ENCODE measurements around the gene MOCS1. TPM values are rescaled to one million over a fixed set of nuclear protein-coding genes. Genes with fewer than 3 reads are reported as not detected.

The MOCS1 gene
- total and polyA plus RNA-seq, 4 donors: 6.7 to 36.2 (median 29.2) TPM

DNA sequence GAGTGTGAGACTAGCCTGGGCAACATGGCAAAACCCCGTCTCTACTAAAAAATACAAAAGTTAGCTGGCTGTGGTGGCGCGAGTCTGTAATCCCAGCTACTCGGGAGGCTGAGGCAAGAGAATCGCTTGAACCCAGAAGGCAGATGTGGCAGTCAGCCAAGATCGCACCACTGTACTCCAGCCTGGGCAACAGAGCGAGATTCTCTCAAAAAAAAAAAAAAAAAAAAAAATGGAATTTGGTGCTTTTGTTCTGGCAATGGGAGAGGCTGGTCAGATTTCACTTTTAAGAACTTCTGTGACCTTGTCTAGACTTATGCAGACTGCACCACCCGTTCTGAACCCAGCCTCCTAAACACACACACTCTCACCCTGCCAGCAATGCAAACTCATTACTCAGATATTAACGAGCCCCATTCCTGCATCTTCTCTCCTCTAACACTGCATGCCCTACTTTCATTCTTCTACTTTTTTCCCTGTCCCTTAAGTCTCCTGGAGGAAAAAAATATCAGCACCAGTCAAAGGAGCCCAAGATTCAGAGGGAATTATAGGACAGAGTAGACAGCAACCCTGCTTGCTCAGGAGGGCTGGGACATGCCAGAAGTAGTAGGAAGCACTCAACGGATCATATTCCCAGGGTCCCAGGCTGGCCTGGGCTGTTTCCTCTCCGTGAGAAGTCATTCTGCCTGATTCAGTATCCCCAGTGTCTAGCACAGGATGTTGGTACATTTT lies 4.4 kb downstream of the MOCS1 start:
- Histone ChIP-seq H3K9ac (ENCODE audit: low read depth in 1 of 2, low read length in 2 of 2) (no peak overlapping the region), H3K27ac (ENCODE audit: low read depth in 1 of 2, low read length in 2 of 2) (peak overlapping the region; percentile 33 to 67), H3K4me1 (ENCODE audit: control insufficient read depth in 4 of 4, insufficient read depth in 4 of 4, low read length in 3 of 4) (peaks cover 12 to 55% (median 42%) of the 10 kb centered on the region in 4 donors), H3K4me3 (ENCODE audit: low read depth in 1 of 3, low read length in 3 of 3) (no peak overlapping the region), H3K9me3 (ENCODE audit: control insufficient read depth in 4 of 4, low read length in 3 of 4) (no peaks in the 10 kb centered on the region), H3K36me3 (ENCODE audit: control insufficient read depth in 4 of 4, insufficient read depth in 3 of 4, low read depth in 1 of 4, low read length in 3 of 4) (peaks cover 0 to 12% (median 7%) of the 10 kb centered on the region in 4 donors), H3K27me3 (ENCODE audit: control insufficient read depth in 4 of 4, insufficient read depth in 4 of 4, low read length in 3 of 4) (no peaks in the 10 kb centered on the region)
- TF ChIP-seq EGR1 (IDR thresholded peaks at IDR 0.05; ENCODE audit: low read depth in 2 of 2): no peak
- DNase-seq (ENCODE audit: low spot score): no peak
- WGBS: 70% methylated on average over 11 of the region's 11 CpGs

- no peak for TF ChIP-seq FOXA2 (IDR thresholded peaks at IDR 0.05)
- TF ChIP-seq, protein P1, sequence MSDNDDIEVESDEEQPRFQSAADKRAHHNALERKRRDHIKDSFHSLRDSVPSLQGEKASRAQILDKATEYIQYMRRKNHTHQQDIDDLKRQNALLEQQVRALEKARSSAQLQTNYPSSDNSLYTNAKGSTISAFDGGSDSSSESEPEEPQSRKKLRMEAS (IDR thresholded peaks at IDR 0.05): no peak
- TF ChIP-seq EGR1 (IDR thresholded peaks at IDR 0.05; ENCODE audit: low read depth in 2 of 2): no peak
- no peak for TF ChIP-seq SP1 (IDR thresholded peaks at IDR 0.05)
- TF ChIP-seq JUND (IDR thresholded peaks at IDR 0.05): no peak
- TF ChIP-seq, protein P2, sequence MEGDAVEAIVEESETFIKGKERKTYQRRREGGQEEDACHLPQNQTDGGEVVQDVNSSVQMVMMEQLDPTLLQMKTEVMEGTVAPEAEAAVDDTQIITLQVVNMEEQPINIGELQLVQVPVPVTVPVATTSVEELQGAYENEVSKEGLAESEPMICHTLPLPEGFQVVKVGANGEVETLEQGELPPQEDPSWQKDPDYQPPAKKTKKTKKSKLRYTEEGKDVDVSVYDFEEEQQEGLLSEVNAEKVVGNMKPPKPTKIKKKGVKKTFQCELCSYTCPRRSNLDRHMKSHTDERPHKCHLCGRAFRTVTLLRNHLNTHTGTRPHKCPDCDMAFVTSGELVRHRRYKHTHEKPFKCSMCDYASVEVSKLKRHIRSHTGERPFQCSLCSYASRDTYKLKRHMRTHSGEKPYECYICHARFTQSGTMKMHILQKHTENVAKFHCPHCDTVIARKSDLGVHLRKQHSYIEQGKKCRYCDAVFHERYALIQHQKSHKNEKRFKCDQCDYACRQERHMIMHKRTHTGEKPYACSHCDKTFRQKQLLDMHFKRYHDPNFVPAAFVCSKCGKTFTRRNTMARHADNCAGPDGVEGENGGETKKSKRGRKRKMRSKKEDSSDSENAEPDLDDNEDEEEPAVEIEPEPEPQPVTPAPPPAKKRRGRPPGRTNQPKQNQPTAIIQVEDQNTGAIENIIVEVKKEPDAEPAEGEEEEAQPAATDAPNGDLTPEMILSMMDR (IDR thresholded peaks at IDR 0.05; ENCODE audit: low read depth, low read length, missing input control): no peak
- TF ChIP-seq, protein P3, sequence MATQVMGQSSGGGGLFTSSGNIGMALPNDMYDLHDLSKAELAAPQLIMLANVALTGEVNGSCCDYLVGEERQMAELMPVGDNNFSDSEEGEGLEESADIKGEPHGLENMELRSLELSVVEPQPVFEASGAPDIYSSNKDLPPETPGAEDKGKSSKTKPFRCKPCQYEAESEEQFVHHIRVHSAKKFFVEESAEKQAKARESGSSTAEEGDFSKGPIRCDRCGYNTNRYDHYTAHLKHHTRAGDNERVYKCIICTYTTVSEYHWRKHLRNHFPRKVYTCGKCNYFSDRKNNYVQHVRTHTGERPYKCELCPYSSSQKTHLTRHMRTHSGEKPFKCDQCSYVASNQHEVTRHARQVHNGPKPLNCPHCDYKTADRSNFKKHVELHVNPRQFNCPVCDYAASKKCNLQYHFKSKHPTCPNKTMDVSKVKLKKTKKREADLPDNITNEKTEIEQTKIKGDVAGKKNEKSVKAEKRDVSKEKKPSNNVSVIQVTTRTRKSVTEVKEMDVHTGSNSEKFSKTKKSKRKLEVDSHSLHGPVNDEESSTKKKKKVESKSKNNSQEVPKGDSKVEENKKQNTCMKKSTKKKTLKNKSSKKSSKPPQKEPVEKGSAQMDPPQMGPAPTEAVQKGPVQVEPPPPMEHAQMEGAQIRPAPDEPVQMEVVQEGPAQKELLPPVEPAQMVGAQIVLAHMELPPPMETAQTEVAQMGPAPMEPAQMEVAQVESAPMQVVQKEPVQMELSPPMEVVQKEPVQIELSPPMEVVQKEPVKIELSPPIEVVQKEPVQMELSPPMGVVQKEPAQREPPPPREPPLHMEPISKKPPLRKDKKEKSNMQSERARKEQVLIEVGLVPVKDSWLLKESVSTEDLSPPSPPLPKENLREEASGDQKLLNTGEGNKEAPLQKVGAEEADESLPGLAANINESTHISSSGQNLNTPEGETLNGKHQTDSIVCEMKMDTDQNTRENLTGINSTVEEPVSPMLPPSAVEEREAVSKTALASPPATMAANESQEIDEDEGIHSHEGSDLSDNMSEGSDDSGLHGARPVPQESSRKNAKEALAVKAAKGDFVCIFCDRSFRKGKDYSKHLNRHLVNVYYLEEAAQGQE (IDR thresholded peaks at IDR 0.05): no peak
- TF ChIP-seq FOXA1 (IDR thresholded peaks at IDR 0.05): no peak
- TF ChIP-seq HNF4A (conservative IDR thresholded peaks at IDR 0.05): no peak
- no peak for TF ChIP-seq HNF4G (IDR thresholded peaks at IDR 0.05)
- TF ChIP-seq ATF3 (IDR thresholded peaks at IDR 0.05): no peak
- TF ChIP-seq RXRA (IDR thresholded peaks at IDR 0.05): no peak
- TF ChIP-seq GABPA (IDR thresholded peaks at IDR 0.05 in 1 of 2, conservative IDR thresholded peaks at IDR 0.05 in 1 of 2): no peak
- no peak overlapping the region for H3K4me3 ChIP-seq (ENCODE audit: low read depth in 1 of 3, low read length in 3 of 3)
- no peak overlapping the region for H3K9ac ChIP-seq (ENCODE audit: low read depth in 1 of 2, low read length in 2 of 2)
- WGBS: 85% methylated on average over 9 of the region's 9 CpGs
- no peak for DNase-seq (ENCODE audit: low spot score)
- no peak overlapping the region for H3K27ac ChIP-seq (ENCODE audit: low read depth in 1 of 2, low read length in 2 of 2)
- no peaks in the 10 kb centered on the region for H3K9me3 ChIP-seq (ENCODE audit: control insufficient read depth in 4 of 4, low read length in 3 of 4)
- peaks cover 12 to 61% (median 47%) of the 10 kb centered on the region in 4 donors for H3K4me1 ChIP-seq (ENCODE audit: control insufficient read depth in 4 of 4, insufficient read depth in 4 of 4, low read length in 3 of 4)
- peaks cover 0 to 12% (median 7%) of the 10 kb centered on the region in 4 donors for H3K36me3 ChIP-seq (ENCODE audit: control insufficient read depth in 4 of 4, insufficient read depth in 3 of 4, low read depth in 1 of 4, low read length in 3 of 4)
- no peaks in the 10 kb centered on the region for H3K27me3 ChIP-seq (ENCODE audit: control insufficient read depth in 4 of 4, insufficient read depth in 4 of 4, low read length in 3 of 4)
Measured at GRCh38 chr6:39929039-39929732, 5.1 kb downstream of the MOCS1 start.

All from liver (tissue), 9 donors.